HG03095 (cell line): ENCODE measurements around the gene SPSB1.

Source experiments
- ATAC-seq: cut with Tn5 transposase; IDR thresholded peaks from one replicate; pipeline ENCODE4 v1.9.1; 2021; ENCODE audit warnings: moderate library complexity; ENCODE audit not compliant: unreplicated experiment

Gene SPSB1

GRCh38 chr1:9413877-9414213 is 121.2 kb downstream of the SPSB1 start:
- ATAC-seq = no peak

DNA sequence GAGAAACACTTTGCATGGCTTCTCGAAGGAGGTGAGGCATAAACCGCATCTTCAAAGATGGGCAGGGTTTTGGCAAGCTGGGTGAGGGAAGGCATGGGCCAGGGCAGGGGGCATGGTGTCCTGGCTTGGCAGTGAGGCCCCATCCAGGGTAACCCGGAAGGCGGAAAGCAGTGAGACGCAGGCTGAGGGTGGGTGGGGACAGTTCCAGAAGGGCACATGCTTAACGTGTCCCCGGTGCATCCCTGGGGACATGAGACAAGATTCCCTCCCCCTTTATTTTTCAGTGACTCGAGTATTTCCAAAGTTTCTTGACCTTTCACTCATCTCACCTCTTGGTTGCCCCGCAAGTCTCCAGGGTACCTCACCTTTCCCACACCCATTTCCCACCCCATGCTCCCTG is 123.8 kb downstream of the SPSB1 start:
- no peak for ATAC-seq

- ATAC-seq = no peak
Observed at GRCh38 chr1:9416918-9417500, 124.3 kb downstream of the SPSB1 start.

DNA sequence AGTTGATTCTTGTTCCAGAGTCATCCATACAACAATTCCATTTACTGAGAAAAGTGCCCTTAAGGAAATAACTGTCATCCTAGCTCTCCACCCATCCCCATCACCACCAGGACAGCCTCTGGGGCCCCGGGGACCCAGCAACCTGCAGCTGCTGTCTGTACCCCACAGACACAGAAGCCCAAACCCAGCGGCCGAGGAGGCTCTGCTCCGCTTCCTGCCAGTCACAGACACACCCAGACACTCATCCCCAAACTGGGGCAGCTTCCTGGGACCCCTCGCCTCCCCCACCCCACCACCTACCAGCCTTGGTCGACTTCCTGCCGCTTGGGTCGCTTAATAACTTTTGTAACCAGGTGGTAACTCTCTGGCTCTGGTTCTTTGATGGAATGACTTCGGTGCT is 125.0 kb downstream of the SPSB1 start:
- no peak for ATAC-seq

DNA sequence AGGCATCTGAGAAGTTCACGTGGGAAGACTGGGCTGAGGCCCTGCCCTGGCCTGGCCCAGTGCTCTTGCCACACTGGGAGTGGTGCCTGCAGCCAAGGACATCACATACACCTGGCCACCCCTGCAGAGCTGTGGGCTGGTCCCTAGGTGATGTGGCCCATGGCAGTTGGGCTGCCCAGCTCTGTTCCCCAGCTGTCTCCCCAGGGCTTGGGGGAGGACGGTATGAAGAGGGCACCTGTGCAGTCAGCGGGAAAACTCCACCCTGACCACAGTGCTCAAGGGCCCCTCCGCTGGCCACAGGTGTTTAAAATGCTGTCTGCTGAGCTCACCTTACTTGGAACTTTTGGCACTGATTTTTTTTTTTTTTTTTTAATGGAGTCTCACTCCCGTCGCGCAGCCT is 126.2 kb downstream of the SPSB1 start:
- ATAC-seq = no peak
